Neural cell (in vitro differentiated cells): ENCODE data around the gene RETREG1. TPM values are rescaled to one million over a fixed set of nuclear protein-coding genes. Genes with fewer than 3 reads are reported as not detected.
"Not testable (repeated sequence)": the region's sequence is repeated elsewhere in the genome, so short reads cannot be mapped to it uniquely, and the experiment has no call there.

Source experiments
- H2AFZ ChIP-seq: fragments of 200-600, 300-800 bp; sonication (generic), shearing (Covaris generic); 2 replicates; pipeline ENCODE4 v1.6.0; 2014; ENCODE audit warnings: low read depth, mild to moderate bottlenecking, antibody characterized with exemption, low read length, moderate library complexity
- H3F3A ChIP-seq: fragments of 200-600 bp; shearing (Covaris generic); 2 replicates; pipeline ENCODE4 v1.6.1; 2016; ENCODE audit warnings: mild to moderate bottlenecking, moderate library complexity, mixed read lengths, antibody characterized with exemption, low read length; ENCODE audit not compliant: insufficient read depth, poor library complexity, severe bottlenecking
- H3K27ac ChIP-seq: fragments of 200-600, 300-800 bp; sonication (generic), shearing (Covaris generic); 2 replicates; pipeline ENCODE4 v1.5.1; 2014; ENCODE audit warnings: mild to moderate bottlenecking, low read length, moderate library complexity
- H3K27me3 ChIP-seq: fragments of 300-800, 200-600 bp; sonication (generic), shearing (Covaris generic); 2 replicates; pipeline ENCODE4 v1.6.0; 2014; ENCODE audit warnings: mild to moderate bottlenecking, low read depth, low read length, moderate library complexity; ENCODE audit not compliant: insufficient read depth
- H3K36me3 ChIP-seq: fragments of 300-800, 200-600 bp; sonication (generic), shearing (Covaris generic); 2 replicates; pipeline ENCODE4 v1.5.1; 2014; ENCODE audit warnings: mild to moderate bottlenecking, antibody characterized with exemption, low read length, moderate library complexity; ENCODE audit not compliant: insufficient read depth
- H3K4me2 ChIP-seq: fragments of 300-800, 200-600 bp; sonication (generic), shearing (Covaris generic); 2 replicates; pipeline ENCODE4 v1.6.0; 2014; ENCODE audit warnings: mild to moderate bottlenecking, low read length
- H3K4me3 ChIP-seq: fragments of 300-800, 200-600 bp; sonication (generic), shearing (Covaris generic); 2 replicates; pipeline ENCODE4 v1.5.1; 2014; ENCODE audit warnings: mild to moderate bottlenecking, low read length, moderate library complexity
- H3K79me2 ChIP-seq: fragments of 200-600 bp; shearing (Covaris generic); replicated peaks from 2 replicates; pipeline ENCODE4 v1.6.0; 2014; ENCODE audit warnings: mild to moderate bottlenecking, low read length, moderate library complexity; ENCODE audit not compliant: insufficient read depth
- H3K9ac ChIP-seq: fragments of 300-800, 200-600 bp; sonication (generic), shearing (Covaris generic); 2 replicates; pipeline ENCODE4 v1.6.1; 2016; ENCODE audit warnings: mild to moderate bottlenecking, low read length, mixed read lengths
- H3K9me2 ChIP-seq: fragments of 200-600 bp; shearing (Covaris generic); 2 replicates; pipeline ENCODE4 v1.6.1; 2016; ENCODE audit warnings: mild to moderate bottlenecking, low read length, mixed read lengths; ENCODE audit not compliant: insufficient read depth
- H3K9me3 ChIP-seq: fragments of 200-600, 300-800 bp; sonication (generic), shearing (Covaris generic); 2 replicates; pipeline ENCODE4 v1.6.1; 2016; ENCODE audit warnings: mild to moderate bottlenecking, mixed run types, low read length, moderate library complexity, mixed read lengths
- H4K20me1 ChIP-seq: fragments of 200-600 bp; shearing (Covaris generic); 2 replicates; pipeline ENCODE4 v1.6.1; 2016; ENCODE audit warnings: mild to moderate bottlenecking, mixed run types; ENCODE audit not compliant: insufficient read depth
- EP300 ChIP-seq: fragments of 450-650 bp; conservative IDR thresholded peaks from 2 replicates; pipeline ENCODE4 v1.6.1; 2014; ENCODE audit warnings: antibody characterized with exemption, mild to moderate bottlenecking, moderate library complexity; ENCODE audit not compliant: poor library complexity, severe bottlenecking
- EZH2 ChIP-seq: fragments of 200-600, 300-800 bp; shearing (Covaris generic), sonication (generic); IDR thresholded peaks from 2 replicates; pipeline ENCODE4 v1.6.1; 2014; ENCODE audit warnings: antibody characterized with exemption, low read length, borderline replicate concordance, mild to moderate bottlenecking; ENCODE audit not compliant: insufficient read depth, poor library complexity, severe bottlenecking
- MXI1 ChIP-seq: fragments of 450-650 bp; conservative IDR thresholded peaks from 2 replicates; pipeline ENCODE4 v1.6.1; 2014; ENCODE audit warnings: antibody characterized with exemption, mild to moderate bottlenecking; ENCODE audit not compliant: poor library complexity, severe bottlenecking
- POLR2AphosphoS5 ChIP-seq: IDR thresholded peaks from 2 replicates; pipeline ENCODE4 v1.6.1; 2012
- RAD21 ChIP-seq: fragments of 450-650 bp; conservative IDR thresholded peaks from 2 replicates; pipeline ENCODE4 v1.6.1; 2014; ENCODE audit warnings: antibody characterized with exemption, mild to moderate bottlenecking, moderate library complexity
- SMC3 ChIP-seq: fragments of 450-650 bp; conservative IDR thresholded peaks from 2 replicates; pipeline ENCODE4 v1.6.1; 2014; ENCODE audit warnings: antibody characterized with exemption, mild to moderate bottlenecking, moderate library complexity; ENCODE audit not compliant: poor library complexity
- TAF1 ChIP-seq: IDR thresholded peaks from 2 replicates; pipeline ENCODE4 v1.6.1; 2012; ENCODE audit warnings: low read depth
- polyA plus RNA-seq: library from polyadenylated mRNA; depleted of rRNA; stranded (reverse); fragments of >200 nt; gene quantifications from 2 replicates; pipeline ENCODE4 v1.2.3, GENCODE V29; 2014
- TF ChIP-seq, protein P1 (sequence below): fragments of 450-650 bp; IDR thresholded peaks from 2 replicates; pipeline ENCODE4 v1.5.1; 2014; ENCODE audit warnings: antibody characterized with exemption, mild to moderate bottlenecking, moderate library complexity; ENCODE audit not compliant: poor library complexity, severe bottlenecking
- TF ChIP-seq, protein P2 (sequence below): IDR thresholded peaks from 2 replicates; pipeline ENCODE4 v1.6.1; 2012; ENCODE audit warnings: borderline replicate concordance

RETREG1 gene
- polyA plus RNA-seq, 1 donor from 2014 or later: 25.4 TPM

DNA sequence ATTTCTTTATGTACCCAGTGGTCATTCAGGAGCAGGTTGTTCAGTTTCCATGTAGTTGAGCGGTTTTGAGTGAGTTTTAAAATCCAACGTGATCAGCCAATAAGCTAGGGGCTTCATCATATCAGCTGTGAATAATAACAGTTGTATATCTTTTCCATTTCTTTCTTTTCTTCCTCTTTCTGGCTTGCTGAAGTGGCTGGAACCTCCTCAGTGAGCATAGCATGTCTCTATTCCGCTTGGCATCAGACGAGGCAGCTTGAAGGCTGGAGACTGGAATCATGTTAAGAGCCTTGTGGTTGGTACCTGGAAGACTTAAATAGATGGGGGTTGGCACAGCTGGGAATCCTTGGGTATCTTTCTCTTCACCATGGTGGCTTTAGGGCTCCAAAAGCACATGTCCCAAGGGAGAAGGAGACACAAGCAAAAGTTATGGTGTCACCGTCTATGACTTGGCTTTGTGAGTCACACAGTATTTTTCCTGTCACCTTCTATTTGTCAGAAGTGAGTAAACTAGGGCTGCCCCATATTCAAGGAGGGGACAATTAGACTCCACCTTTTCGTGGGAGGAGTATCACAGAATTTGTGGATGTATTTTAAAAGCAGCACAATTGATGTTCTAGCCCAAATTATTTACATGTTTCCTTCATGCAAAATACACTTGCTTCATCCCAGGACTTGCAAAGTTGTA is 38.0 kb upstream of the RETREG1 start:
- H3K9ac ChIP-seq: no peak overlapping the region
- H3K27ac ChIP-seq: no peak overlapping the region
- H3K36me3 ChIP-seq: no peaks in the 10 kb centered on the region
- TF ChIP-seq SMC3: no peak
- TF ChIP-seq RAD21: no peak
- no peak for TF ChIP-seq POLR2AphosphoS5
- H3K9me3 ChIP-seq: no peaks in the 10 kb centered on the region
- H2AFZ ChIP-seq: no peak overlapping the region
- H3K4me2 ChIP-seq: no peak overlapping the region
- H3K4me3 ChIP-seq: no peak overlapping the region
- H3F3A ChIP-seq: no peaks in the 10 kb centered on the region
- no peaks in the 10 kb centered on the region for H3K9me2 ChIP-seq
- no peaks in the 10 kb centered on the region for H3K27me3 ChIP-seq
- H4K20me1 ChIP-seq: no peaks in the 10 kb centered on the region
- H3K79me2 ChIP-seq: no peaks in the 10 kb centered on the region

DNA sequence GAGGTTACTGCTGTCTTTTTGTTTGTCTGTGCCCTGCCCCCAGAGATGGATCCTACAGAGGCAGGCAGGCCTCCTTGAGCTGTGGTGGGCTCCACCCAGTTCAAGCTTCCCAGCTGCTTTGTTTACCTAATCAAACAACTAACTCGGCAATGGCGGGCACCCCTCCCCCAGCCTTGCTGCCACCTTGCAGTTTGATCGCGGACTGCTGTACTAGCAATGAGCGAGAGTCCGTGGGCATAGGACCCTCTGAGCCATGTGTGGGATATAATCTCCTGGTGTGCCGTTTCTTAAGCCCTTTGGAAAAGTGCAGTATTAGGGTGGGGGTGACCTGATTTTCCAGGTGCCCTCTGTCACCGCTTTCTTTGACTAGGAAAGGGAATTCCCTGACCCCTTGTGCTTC is 31.9 kb upstream of the RETREG1 start:
- H3K27ac ChIP-seq, H3K36me3 ChIP-seq, H3K9ac ChIP-seq, H3F3A ChIP-seq, H3K79me2 ChIP-seq, H3K4me3 ChIP-seq, H2AFZ ChIP-seq, H3K27me3 ChIP-seq, H3K4me2 ChIP-seq, H4K20me1 ChIP-seq, H3K9me2 ChIP-seq, H3K9me3 ChIP-seq: not testable (repeated sequence)

DNA sequence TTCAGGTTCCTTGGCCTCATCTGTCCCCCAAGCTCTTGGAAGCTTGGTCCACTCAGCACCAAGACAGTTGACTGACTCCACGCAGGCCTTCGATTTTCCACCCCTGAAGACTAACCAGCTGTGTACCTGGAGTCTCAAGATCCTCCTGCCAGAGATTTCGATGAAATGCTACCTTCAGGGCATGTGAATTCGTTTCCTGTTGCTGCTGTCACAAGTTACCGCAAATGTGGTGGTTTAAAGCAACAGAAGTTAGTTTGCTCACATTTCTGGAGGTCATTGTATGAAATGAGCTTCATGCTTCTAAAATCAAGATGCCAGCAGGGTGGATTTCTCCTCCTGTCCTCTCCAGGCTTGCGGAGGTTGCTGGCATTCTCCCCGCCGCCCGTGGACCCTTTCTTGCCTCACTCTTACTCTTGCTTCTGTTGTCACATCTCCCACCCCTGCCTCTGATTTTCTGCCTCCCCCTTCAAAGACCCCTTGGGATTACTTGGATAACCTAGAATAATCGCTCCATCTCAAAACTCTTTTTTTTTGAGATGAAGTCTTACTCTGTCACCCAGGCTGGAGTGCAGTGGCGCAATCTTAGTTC is 27.6 kb upstream of the RETREG1 start:
- Histone ChIP-seq H2AFZ (no peak overlapping the region), H3F3A (no peaks in the 10 kb centered on the region), H3K4me3 (no peak overlapping the region), H3K79me2 (no peaks in the 10 kb centered on the region), H3K9ac (no peak overlapping the region), H4K20me1 (no peaks in the 10 kb centered on the region), H3K9me2 (no peaks in the 10 kb centered on the region), H3K9me3 (no peaks in the 10 kb centered on the region), H3K4me2 (no peak overlapping the region), H3K27me3 (no peaks in the 10 kb centered on the region), H3K27ac (no peak overlapping the region), H3K36me3 (no peaks in the 10 kb centered on the region)
- TF ChIP-seq EP300 (no peak), TAF1 (no peak), POLR2AphosphoS5 (no peak), EZH2 (no peak), RAD21 (no peak), SMC3 (no peak), MXI1 (no peak)
- TF ChIP-seq, protein P1, sequence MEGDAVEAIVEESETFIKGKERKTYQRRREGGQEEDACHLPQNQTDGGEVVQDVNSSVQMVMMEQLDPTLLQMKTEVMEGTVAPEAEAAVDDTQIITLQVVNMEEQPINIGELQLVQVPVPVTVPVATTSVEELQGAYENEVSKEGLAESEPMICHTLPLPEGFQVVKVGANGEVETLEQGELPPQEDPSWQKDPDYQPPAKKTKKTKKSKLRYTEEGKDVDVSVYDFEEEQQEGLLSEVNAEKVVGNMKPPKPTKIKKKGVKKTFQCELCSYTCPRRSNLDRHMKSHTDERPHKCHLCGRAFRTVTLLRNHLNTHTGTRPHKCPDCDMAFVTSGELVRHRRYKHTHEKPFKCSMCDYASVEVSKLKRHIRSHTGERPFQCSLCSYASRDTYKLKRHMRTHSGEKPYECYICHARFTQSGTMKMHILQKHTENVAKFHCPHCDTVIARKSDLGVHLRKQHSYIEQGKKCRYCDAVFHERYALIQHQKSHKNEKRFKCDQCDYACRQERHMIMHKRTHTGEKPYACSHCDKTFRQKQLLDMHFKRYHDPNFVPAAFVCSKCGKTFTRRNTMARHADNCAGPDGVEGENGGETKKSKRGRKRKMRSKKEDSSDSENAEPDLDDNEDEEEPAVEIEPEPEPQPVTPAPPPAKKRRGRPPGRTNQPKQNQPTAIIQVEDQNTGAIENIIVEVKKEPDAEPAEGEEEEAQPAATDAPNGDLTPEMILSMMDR: no peak
- TF ChIP-seq, protein P2, sequence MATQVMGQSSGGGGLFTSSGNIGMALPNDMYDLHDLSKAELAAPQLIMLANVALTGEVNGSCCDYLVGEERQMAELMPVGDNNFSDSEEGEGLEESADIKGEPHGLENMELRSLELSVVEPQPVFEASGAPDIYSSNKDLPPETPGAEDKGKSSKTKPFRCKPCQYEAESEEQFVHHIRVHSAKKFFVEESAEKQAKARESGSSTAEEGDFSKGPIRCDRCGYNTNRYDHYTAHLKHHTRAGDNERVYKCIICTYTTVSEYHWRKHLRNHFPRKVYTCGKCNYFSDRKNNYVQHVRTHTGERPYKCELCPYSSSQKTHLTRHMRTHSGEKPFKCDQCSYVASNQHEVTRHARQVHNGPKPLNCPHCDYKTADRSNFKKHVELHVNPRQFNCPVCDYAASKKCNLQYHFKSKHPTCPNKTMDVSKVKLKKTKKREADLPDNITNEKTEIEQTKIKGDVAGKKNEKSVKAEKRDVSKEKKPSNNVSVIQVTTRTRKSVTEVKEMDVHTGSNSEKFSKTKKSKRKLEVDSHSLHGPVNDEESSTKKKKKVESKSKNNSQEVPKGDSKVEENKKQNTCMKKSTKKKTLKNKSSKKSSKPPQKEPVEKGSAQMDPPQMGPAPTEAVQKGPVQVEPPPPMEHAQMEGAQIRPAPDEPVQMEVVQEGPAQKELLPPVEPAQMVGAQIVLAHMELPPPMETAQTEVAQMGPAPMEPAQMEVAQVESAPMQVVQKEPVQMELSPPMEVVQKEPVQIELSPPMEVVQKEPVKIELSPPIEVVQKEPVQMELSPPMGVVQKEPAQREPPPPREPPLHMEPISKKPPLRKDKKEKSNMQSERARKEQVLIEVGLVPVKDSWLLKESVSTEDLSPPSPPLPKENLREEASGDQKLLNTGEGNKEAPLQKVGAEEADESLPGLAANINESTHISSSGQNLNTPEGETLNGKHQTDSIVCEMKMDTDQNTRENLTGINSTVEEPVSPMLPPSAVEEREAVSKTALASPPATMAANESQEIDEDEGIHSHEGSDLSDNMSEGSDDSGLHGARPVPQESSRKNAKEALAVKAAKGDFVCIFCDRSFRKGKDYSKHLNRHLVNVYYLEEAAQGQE: no peak
